Hepatocyte (in vitro differentiated cells): ENCODE measurements around the gene FABP1. TPM values are rescaled to one million over a fixed set of nuclear protein-coding genes. Genes with fewer than 3 reads are reported as not detected.

Experiments used
- DNase-seq: peaks from one replicate; pipeline ENCODE4 v3.0.0-alpha.2; 2016; ENCODE audit warnings: low spot score
- H2AFZ ChIP-seq: fragments of 200-600 bp; sonication (generic); 2 replicates; pipeline ENCODE4 v1.6.0; 2016; ENCODE audit warnings: antibody characterized with exemption, mild to moderate bottlenecking
- H3K27ac ChIP-seq: fragments of 200-600 bp; sonication (generic); 2 replicates; pipeline ENCODE4 v1.5.1; 2016; ENCODE audit warnings: mild to moderate bottlenecking
- H3K27me3 ChIP-seq: fragments of 200-600 bp; sonication (generic); 2 replicates; pipeline ENCODE4 v1.6.1; 2016
- H3K36me3 ChIP-seq: fragments of 200-600 bp; sonication (generic); replicated peaks from 2 replicates; pipeline ENCODE4 v1.5.1; 2016; ENCODE audit warnings: low read depth; ENCODE audit not compliant: insufficient read depth
- H3K4me1 ChIP-seq: fragments of 200-600 bp; sonication (generic); 2 replicates; pipeline ENCODE4 v1.5.1; 2016; ENCODE audit warnings: mild to moderate bottlenecking, moderate library complexity; ENCODE audit not compliant: insufficient read depth
- H3K4me2 ChIP-seq: fragments of 200-600 bp; sonication (generic); 2 replicates; pipeline ENCODE4 v1.6.0; 2016
- H3K4me3 ChIP-seq: fragments of 200-600 bp; sonication (generic); 2 replicates; pipeline ENCODE4 v1.5.1; 2016; ENCODE audit warnings: mild to moderate bottlenecking
- H3K79me2 ChIP-seq: fragments of 200-600 bp; sonication (generic); 2 replicates; pipeline ENCODE4 v1.6.0; 2017; ENCODE audit warnings: mild to moderate bottlenecking
- H3K9me2 ChIP-seq: fragments of 200-600 bp; sonication (generic); replicated peaks from 2 replicates; pipeline ENCODE4 v1.6.0; 2017; ENCODE audit warnings: mild to moderate bottlenecking; ENCODE audit not compliant: insufficient read depth
- H3K9me3 ChIP-seq: fragments of 200-600 bp; sonication (generic); 2 replicates; pipeline ENCODE4 v1.5.1; 2016; ENCODE audit warnings: low read depth, mild to moderate bottlenecking
- H4K20me1 ChIP-seq: fragments of 200-600 bp; sonication (generic); 2 replicates; pipeline ENCODE4 v1.6.0; 2016; ENCODE audit warnings: mild to moderate bottlenecking; ENCODE audit not compliant: insufficient read depth, poor library complexity, severe bottlenecking
- EZH2 ChIP-seq: fragments of 200-600 bp; sonication (generic); IDR thresholded peaks from 2 replicates; pipeline ENCODE4 v1.6.1; 2016; ENCODE audit warnings: antibody characterized with exemption, mild to moderate bottlenecking, borderline replicate concordance
- EZH2phosphoT487 ChIP-seq: fragments of 200-600 bp; sonication (generic); IDR thresholded peaks from one replicate; pipeline ENCODE4 v1.6.1; 2018; ENCODE audit warnings: antibody characterized with exemption, mild to moderate bottlenecking, low read depth, moderate library complexity; ENCODE audit not compliant: unreplicated experiment, severe bottlenecking
- WGBS: methylation state at CpG from one replicate; pipeline ENCODE4 v1.1.6; 2016; ENCODE audit warnings: low lambda C conversion rate; ENCODE audit errors: missing lambda C conversion rate; 5-methylcytosine and 5-hydroxymethylcytosine counted together
- polyA plus RNA-seq: library from polyadenylated mRNA; unstranded; fragments of >200 nt; fragmentation: Nextera tagmentation; extraction: Ambion mirVana; gene quantifications from 2 replicates; pipeline ENCODE4 v1.2.1, GENCODE V29; 2016
- total RNA-seq: library from RNA; depleted of rRNA; stranded (reverse); fragments of >200 nt; gene quantifications from 2 replicates; pipeline ENCODE4 v1.2.3, GENCODE V29; 2014
- TF ChIP-seq, protein P1 (sequence below): fragments of 200-600 bp; sonication (generic); IDR thresholded peaks from 2 replicates; pipeline ENCODE4 v1.5.1; 2016; ENCODE audit warnings: antibody characterized with exemption, mild to moderate bottlenecking; ENCODE audit not compliant: poor library complexity

The FABP1 gene
- total and polyA plus RNA-seq, 2 experiments from 2014 or later: 165 to 763 TPM

DNA sequence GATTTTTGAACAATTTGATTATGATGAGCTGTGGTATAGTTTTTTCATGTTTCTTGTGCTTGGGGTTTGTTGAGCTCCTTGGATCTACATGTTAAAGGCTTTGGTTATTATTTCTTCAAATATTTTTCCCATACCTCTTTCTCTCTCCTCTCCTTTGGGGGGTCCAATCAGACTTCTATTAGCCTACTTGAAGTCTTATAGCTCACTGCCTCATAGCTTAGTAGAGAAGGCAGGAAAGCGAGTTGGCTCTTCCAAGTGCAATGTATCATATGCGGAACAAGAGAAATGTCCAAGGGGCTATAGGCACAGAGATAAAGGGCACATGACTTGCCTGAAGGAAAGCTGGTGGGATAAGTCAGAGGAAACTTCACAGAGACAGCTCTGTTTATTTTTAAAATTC, 14.1 kb upstream of the FABP1 start:
- Histone ChIP-seq H3K4me3 (no peak overlapping the region), H3K27ac (no peak overlapping the region), H3K4me1 (peaks cover 23% of the 10 kb centered on the region), H4K20me1 (no peaks in the 10 kb centered on the region), H3K27me3 (no peaks in the 10 kb centered on the region), H3K79me2 (no peaks in the 10 kb centered on the region), H3K9me2 (no peaks in the 10 kb centered on the region), H3K4me2 (no peak overlapping the region), H3K36me3 (no peaks in the 10 kb centered on the region), H2AFZ (no peak overlapping the region), H3K9me3 (no peaks in the 10 kb centered on the region)
- TF ChIP-seq, protein P1, sequence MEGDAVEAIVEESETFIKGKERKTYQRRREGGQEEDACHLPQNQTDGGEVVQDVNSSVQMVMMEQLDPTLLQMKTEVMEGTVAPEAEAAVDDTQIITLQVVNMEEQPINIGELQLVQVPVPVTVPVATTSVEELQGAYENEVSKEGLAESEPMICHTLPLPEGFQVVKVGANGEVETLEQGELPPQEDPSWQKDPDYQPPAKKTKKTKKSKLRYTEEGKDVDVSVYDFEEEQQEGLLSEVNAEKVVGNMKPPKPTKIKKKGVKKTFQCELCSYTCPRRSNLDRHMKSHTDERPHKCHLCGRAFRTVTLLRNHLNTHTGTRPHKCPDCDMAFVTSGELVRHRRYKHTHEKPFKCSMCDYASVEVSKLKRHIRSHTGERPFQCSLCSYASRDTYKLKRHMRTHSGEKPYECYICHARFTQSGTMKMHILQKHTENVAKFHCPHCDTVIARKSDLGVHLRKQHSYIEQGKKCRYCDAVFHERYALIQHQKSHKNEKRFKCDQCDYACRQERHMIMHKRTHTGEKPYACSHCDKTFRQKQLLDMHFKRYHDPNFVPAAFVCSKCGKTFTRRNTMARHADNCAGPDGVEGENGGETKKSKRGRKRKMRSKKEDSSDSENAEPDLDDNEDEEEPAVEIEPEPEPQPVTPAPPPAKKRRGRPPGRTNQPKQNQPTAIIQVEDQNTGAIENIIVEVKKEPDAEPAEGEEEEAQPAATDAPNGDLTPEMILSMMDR: no peak
- no peak for TF ChIP-seq EZH2phosphoT487
- no peak for DNase-seq
- 98% methylated on average over 2 of the region's 2 CpGs for WGBS

DNA sequence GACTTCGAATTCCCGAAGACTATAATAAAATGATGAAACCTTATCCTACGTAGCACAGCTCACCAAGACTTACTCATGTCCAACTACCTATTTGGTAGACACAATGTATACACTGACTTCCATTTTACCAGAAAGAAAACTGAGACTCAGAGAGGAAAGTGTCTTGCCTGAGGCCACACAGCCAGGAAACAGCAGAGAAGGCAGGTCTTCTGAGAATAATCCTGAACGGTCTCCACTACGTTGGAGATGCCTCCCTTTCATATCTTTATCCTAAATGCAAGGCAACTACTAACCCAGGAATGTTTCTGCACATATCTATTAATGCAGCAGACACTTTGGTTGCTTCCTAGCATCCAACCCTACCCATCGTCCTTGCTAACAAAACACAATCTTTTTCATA, 11.9 kb upstream of the FABP1 start:
- H3K4me3 ChIP-seq: no peak overlapping the region
- TF ChIP-seq, protein P1: no peak
- TF ChIP-seq EZH2phosphoT487 (no peak), EZH2 (no peak)
- WGBS: 83% methylated on average over 6 of the region's 6 CpGs
- no peaks in the 10 kb centered on the region for H3K9me3 ChIP-seq
- peak overlapping the region; percentile 26 for H3K27ac ChIP-seq
- no peaks in the 10 kb centered on the region for H3K27me3 ChIP-seq
- H3K4me1 ChIP-seq: peaks cover 6% of the 10 kb centered on the region
- no peaks in the 10 kb centered on the region for H3K79me2 ChIP-seq
- DNase-seq: no peak
- H3K4me2 ChIP-seq: peak overlapping the region; percentile 43
- no peaks in the 10 kb centered on the region for H4K20me1 ChIP-seq
- no peak overlapping the region for H2AFZ ChIP-seq
- H3K9me2 ChIP-seq: no peaks in the 10 kb centered on the region
- no peaks in the 10 kb centered on the region for H3K36me3 ChIP-seq

DNA sequence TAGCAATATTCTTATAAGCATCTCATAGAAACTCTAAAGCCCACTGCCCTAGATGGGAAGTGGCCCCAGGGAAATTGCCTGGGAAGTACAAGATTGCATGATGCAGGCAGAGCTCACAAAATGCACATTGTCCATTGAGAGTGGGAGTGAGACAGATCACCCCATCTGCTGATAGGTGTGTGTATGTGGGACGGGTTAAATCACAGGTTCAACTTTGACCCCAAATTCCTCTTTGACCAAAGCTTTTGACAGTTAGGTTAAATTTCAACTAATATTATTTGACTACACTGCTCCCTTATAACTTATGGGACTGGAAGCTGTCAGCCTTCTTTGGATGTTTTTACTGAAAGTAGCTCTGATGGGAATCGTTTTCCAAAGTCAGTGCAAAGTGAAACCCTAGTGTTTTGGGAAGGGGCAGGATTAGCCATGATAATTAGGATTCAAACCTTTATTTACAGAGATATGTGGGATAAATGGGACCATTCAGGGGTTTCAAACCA, 11.4 kb upstream of the FABP1 start:
- Histone ChIP-seq H3K4me1 (peaks cover 6% of the 10 kb centered on the region), H3K4me2 (peak overlapping the region; percentile 43), H3K9me3 (no peaks in the 10 kb centered on the region), H3K36me3 (no peaks in the 10 kb centered on the region), H3K27me3 (no peaks in the 10 kb centered on the region), H3K27ac (peak overlapping the region; percentile 58), H3K4me3 (no peak overlapping the region), H2AFZ (no peak overlapping the region), H4K20me1 (no peaks in the 10 kb centered on the region), H3K79me2 (no peaks in the 10 kb centered on the region), H3K9me2 (no peaks in the 10 kb centered on the region)
- DNase-seq: peak; percentile 33
- no peak for TF ChIP-seq EZH2
- TF ChIP-seq, protein P1: no peak
- TF ChIP-seq EZH2phosphoT487: no peak
- WGBS: 60% methylated on average over 2 of the region's 2 CpGs

DNA sequence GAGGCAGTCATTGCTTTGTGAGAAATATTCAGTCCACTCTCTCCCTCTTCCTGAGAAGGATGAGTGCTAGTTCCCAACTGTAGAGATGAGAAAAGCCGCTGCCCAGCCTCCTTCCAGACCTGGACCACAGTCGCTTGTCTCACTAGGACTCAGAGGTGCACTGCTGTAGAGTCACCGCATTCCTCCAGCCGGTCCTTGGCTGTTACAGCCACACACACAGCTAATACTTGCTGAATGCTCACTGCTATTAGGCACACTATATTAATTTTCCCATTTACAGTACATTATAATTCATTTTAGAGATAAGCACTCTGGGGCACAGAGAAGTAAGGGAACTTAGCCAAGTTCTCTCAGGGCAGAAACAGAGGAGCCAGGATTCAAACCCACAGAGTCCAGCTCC, 10.0 kb upstream of the FABP1 start:
- Histone ChIP-seq H2AFZ (no peak overlapping the region), H3K36me3 (no peaks in the 10 kb centered on the region), H3K27ac (no peak overlapping the region), H3K9me3 (no peaks in the 10 kb centered on the region), H3K9me2 (no peaks in the 10 kb centered on the region), H3K27me3 (no peaks in the 10 kb centered on the region), H3K4me3 (no peak overlapping the region), H3K4me2 (no peak overlapping the region), H3K4me1 (peaks cover 6% of the 10 kb centered on the region), H3K79me2 (no peaks in the 10 kb centered on the region), H4K20me1 (no peaks in the 10 kb centered on the region)
- WGBS: 86% methylated on average over 4 of the region's 4 CpGs
- DNase-seq: no peak
- TF ChIP-seq EZH2phosphoT487 (no peak), EZH2 (no peak)
- TF ChIP-seq, protein P1: no peak
